ENCODE results near the gene STAT2.

- no peak for TF ChIP-seq CTCF (conservative IDR thresholded peaks at IDR 0.05)
- TF ChIP-seq ZFX (IDR thresholded peaks at IDR 0.05) = no peak
Observed at GRCh38 chr12:56298828-56299227, 61.1 kb downstream of the STAT2 start.

Data from C4-2B (cell line).